ENCODE measurements around the gene ADISSP.

- TF ChIP-seq ZNF157 (tag by site-specific recombination; IDR thresholded peaks at IDR 0.05) (no peak), ZNF449 (tag by site-specific recombination; IDR thresholded peaks at IDR 0.05) (no peak)
- TF ChIP-seq, protein P1, sequence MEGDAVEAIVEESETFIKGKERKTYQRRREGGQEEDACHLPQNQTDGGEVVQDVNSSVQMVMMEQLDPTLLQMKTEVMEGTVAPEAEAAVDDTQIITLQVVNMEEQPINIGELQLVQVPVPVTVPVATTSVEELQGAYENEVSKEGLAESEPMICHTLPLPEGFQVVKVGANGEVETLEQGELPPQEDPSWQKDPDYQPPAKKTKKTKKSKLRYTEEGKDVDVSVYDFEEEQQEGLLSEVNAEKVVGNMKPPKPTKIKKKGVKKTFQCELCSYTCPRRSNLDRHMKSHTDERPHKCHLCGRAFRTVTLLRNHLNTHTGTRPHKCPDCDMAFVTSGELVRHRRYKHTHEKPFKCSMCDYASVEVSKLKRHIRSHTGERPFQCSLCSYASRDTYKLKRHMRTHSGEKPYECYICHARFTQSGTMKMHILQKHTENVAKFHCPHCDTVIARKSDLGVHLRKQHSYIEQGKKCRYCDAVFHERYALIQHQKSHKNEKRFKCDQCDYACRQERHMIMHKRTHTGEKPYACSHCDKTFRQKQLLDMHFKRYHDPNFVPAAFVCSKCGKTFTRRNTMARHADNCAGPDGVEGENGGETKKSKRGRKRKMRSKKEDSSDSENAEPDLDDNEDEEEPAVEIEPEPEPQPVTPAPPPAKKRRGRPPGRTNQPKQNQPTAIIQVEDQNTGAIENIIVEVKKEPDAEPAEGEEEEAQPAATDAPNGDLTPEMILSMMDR (tag by site-specific recombination; IDR thresholded peaks at IDR 0.05), result no peak
Measured at GRCh38 chr20:3784216-3784853, 16.8 kb upstream of the ADISSP start.
